ENCODE measurements around the gene MMP17. TPM values are rescaled to one million over a fixed set of nuclear protein-coding genes. Genes with fewer than 3 reads are reported as not detected.

The MMP17 gene
- total RNA-seq, 2 donors from 2014 or later = 10.9 to 12.0 TPM

GRCh38 chr12:131786331-131786730 is 41.9 kb upstream of the MMP17 start:
- Mint-ChIP-seq H3K27me3 (ENCODE audit: insufficient read depth) (no peaks in the 10 kb centered on the region), H3K4me1 (peaks cover 14% of the 10 kb centered on the region), H3K27ac (peak overlapping the region; percentile 10)

GRCh38 chr12:131787143-131787660 is 41.0 kb upstream of the MMP17 start:
- H3K4me1 Mint-ChIP-seq = peaks cover 14% of the 10 kb centered on the region
- DNase-seq = no peak
- Histone ChIP-seq H3K9ac (ENCODE audit: extremely low read depth, low read length, poor library complexity, severe bottlenecking) (no peak overlapping the region), H3K27me3 (ENCODE audit: control insufficient read depth, insufficient read depth, low read length, poor library complexity, severe bottlenecking) (no peaks in the 10 kb centered on the region), H3K4me1 (ENCODE audit: control insufficient read depth, insufficient read depth, low read length) (no peaks in the 10 kb centered on the region), H3K27ac (ENCODE audit: low read depth, low read length) (no peak overlapping the region), H3K36me3 (ENCODE audit: control insufficient read depth, insufficient read depth, low read length) (peaks cover 67% of the 10 kb centered on the region), H3K9me3 (ENCODE audit: control insufficient read depth, low read length) (no peaks in the 10 kb centered on the region), H3K4me3 (ENCODE audit: low read length) (no peak overlapping the region)
- TF ChIP-seq CTCF (conservative IDR thresholded peaks at IDR 0.05) = no peak
- H3K36me3 Mint-ChIP-seq (ENCODE audit: low read depth) = peaks cover 74% of the 10 kb centered on the region
- no peaks in the 10 kb centered on the region for H3K27me3 Mint-ChIP-seq (ENCODE audit: insufficient read depth)
- WGBS, 2 experiments (ENCODE audit: insufficient coverage in 1 of 2, insufficient read length in 1 of 2) = 96 to 98% methylated on average over 11 to 17 of the region's 17 CpGs
- H3K27ac Mint-ChIP-seq = no peak overlapping the region
- H3K4me3 Mint-ChIP-seq = no peak overlapping the region
- peaks cover 6% of the 10 kb centered on the region for H3K9me3 Mint-ChIP-seq

More at GRCh38 chr12:131786331-131786730, 41.9 kb upstream of the MMP17 start:
- H3K27ac ChIP-seq (ENCODE audit: low read depth, low read length) = no peak overlapping the region
- no peaks in the 10 kb centered on the region for H3K4me1 ChIP-seq (ENCODE audit: control insufficient read depth, insufficient read depth, low read length)
- no peaks in the 10 kb centered on the region for H3K9me3 ChIP-seq (ENCODE audit: control insufficient read depth, low read length)
- Mint-ChIP-seq H3K9me3 (peaks cover 4% of the 10 kb centered on the region), H3K36me3 (ENCODE audit: low read depth) (peaks cover 72% of the 10 kb centered on the region), H3K4me3 (no peak overlapping the region)
- H3K4me3 ChIP-seq (ENCODE audit: low read length) = no peak overlapping the region
- WGBS, 2 experiments (ENCODE audit: insufficient coverage in 1 of 2, insufficient read length in 1 of 2) = 96 to 99% methylated on average over 10 to 13 of the region's 15 CpGs
- no peaks in the 10 kb centered on the region for H3K27me3 ChIP-seq (ENCODE audit: control insufficient read depth, insufficient read depth, low read length, poor library complexity, severe bottlenecking)
- TF ChIP-seq CTCF (conservative IDR thresholded peaks at IDR 0.05) = no peak
- DNase-seq = no peak
- peaks cover 76% of the 10 kb centered on the region for H3K36me3 ChIP-seq (ENCODE audit: control insufficient read depth, insufficient read depth, low read length)
- H3K9ac ChIP-seq (ENCODE audit: extremely low read depth, low read length, poor library complexity, severe bottlenecking) = no peak overlapping the region

GRCh38 chr12:131788070-131788469 is 40.1 kb upstream of the MMP17 start:
- 96% methylated on average over 10 to 11 of the region's 11 CpGs for WGBS, 2 experiments (ENCODE audit: insufficient coverage in 1 of 2, insufficient read length in 1 of 2)
- Mint-ChIP-seq H3K4me1 (peaks cover 14% of the 10 kb centered on the region), H3K27me3 (ENCODE audit: insufficient read depth) (no peaks in the 10 kb centered on the region), H3K4me3 (no peak overlapping the region), H3K9me3 (peaks cover 6% of the 10 kb centered on the region), H3K36me3 (ENCODE audit: low read depth) (peaks cover 77% of the 10 kb centered on the region), H3K27ac (no peak overlapping the region)
- Histone ChIP-seq H3K36me3 (ENCODE audit: control insufficient read depth, insufficient read depth, low read length) (peaks cover 64% of the 10 kb centered on the region), H3K9ac (ENCODE audit: extremely low read depth, low read length, poor library complexity, severe bottlenecking) (no peak overlapping the region), H3K4me1 (ENCODE audit: control insufficient read depth, insufficient read depth, low read length) (no peaks in the 10 kb centered on the region), H3K9me3 (ENCODE audit: control insufficient read depth, low read length) (no peaks in the 10 kb centered on the region), H3K27ac (ENCODE audit: low read depth, low read length) (no peak overlapping the region), H3K27me3 (ENCODE audit: control insufficient read depth, insufficient read depth, low read length, poor library complexity, severe bottlenecking) (no peaks in the 10 kb centered on the region), H3K4me3 (ENCODE audit: low read length) (no peak overlapping the region)
- no peak for DNase-seq
- no peak for TF ChIP-seq CTCF (conservative IDR thresholded peaks at IDR 0.05)
